A673 (cell line): ENCODE data around the gene ACSF3. TPM values are rescaled to one million over a fixed set of nuclear protein-coding genes. Genes with fewer than 3 reads are reported as not detected.

ENCODE experiments used
- BruUV-seq: library from RNA; stranded (reverse); fragments of 400-500 nt; replicated peaks from 2 replicates; lab custom pipeline; 2021; lab: Mats Ljungman, UMichigan
- CTCF ChIA-PET: fragments of 300-600 bp; sonication (Branson Sonifier 250); formaldehyde crosslinking; loops from one replicate; lab custom pipeline; 2022; ENCODE audit warnings: antibody characterized with exemption; lab: Charles Lee
- POLR2A ChIA-PET: fragments of 300-600 bp; sonication (Branson Sonifier 250); formaldehyde crosslinking; loops from one replicate; lab custom pipeline; 2022; ENCODE audit warnings: antibody characterized with exemption; ENCODE audit not compliant: low non-redundant PET; lab: Charles Lee
- DNase-seq: peaks from one replicate; pipeline ENCODE4 v3.0.0-alpha.2; 2015; ENCODE audit warnings: low spot score
- H3K27ac ChIP-seq: fragments of 200-600 bp; sonication (generic); 2 replicates; pipeline ENCODE4 v1.5.1; 2016; ENCODE audit warnings: mixed run types, low read depth, mild to moderate bottlenecking, mixed read lengths, antibody characterized with exemption, low read length; ENCODE audit not compliant: poor library complexity, severe bottlenecking
- H3K27me3 ChIP-seq: fragments of 200-600 bp; sonication (generic); replicated peaks from 2 replicates; pipeline ENCODE4 v1.6.1; 2017; ENCODE audit warnings: mixed run types, low read depth, mild to moderate bottlenecking, mixed read lengths, antibody characterized with exemption, low read length; ENCODE audit not compliant: insufficient read depth, poor library complexity
- H3K36me3 ChIP-seq: fragments of 200-600 bp; sonication (generic); 2 replicates; pipeline ENCODE4 v1.6.1; 2016; ENCODE audit warnings: mixed run types, mild to moderate bottlenecking, mixed read lengths, antibody characterized with exemption, low read length; ENCODE audit not compliant: insufficient read depth, poor library complexity, severe bottlenecking
- H3K4me1 ChIP-seq: fragments of 200-600 bp; sonication (generic); 2 replicates; pipeline ENCODE4 v1.6.1; 2017; ENCODE audit warnings: mixed run types, mild to moderate bottlenecking, mixed read lengths, antibody characterized with exemption, low read length; ENCODE audit not compliant: insufficient read depth, poor library complexity, severe bottlenecking
- H3K4me3 ChIP-seq: fragments of 200-600 bp; sonication (generic); 2 replicates; pipeline ENCODE4 v1.5.1; 2016; ENCODE audit warnings: low read depth, mixed run types, mild to moderate bottlenecking, mixed read lengths, low read length; ENCODE audit not compliant: poor library complexity, severe bottlenecking
- H3K9me3 ChIP-seq: fragments of 200-600 bp; sonication (generic); 2 replicates; pipeline ENCODE4 v1.6.1; 2016; ENCODE audit warnings: mixed run types, low read depth, mild to moderate bottlenecking, mixed read lengths, antibody characterized with exemption, low read length; ENCODE audit not compliant: poor library complexity, severe bottlenecking
- CTCF ChIP-seq: fragments of 300-800, 200-600 bp; sonication (generic); conservative IDR thresholded peaks from 2 replicates; pipeline ENCODE4 v1.5.1; 2017; ENCODE audit warnings: low read depth, mild to moderate bottlenecking, antibody characterized with exemption, low read length, moderate library complexity, mixed read lengths
- EZH2 ChIP-seq: fragments of 200-600 bp; sonication (generic); IDR thresholded peaks from 2 replicates; pipeline ENCODE4 v1.6.1; 2017; ENCODE audit warnings: borderline replicate concordance, low read depth, mild to moderate bottlenecking, mixed read lengths, antibody characterized with exemption, low read length; ENCODE audit not compliant: poor library complexity, severe bottlenecking
- intact Hi-C: fragments of 100-400 bp; cut with micrococcal nuclease; formaldehyde crosslinking; loops from one replicate; pipeline ENCODE4 v1.10.0; 2022; ENCODE audit not compliant: unreplicated experiment
- total RNA-seq: library from RNA; stranded (reverse); gene quantifications from 2 replicates; pipeline ENCODE4 v1.2.3, GENCODE V29; 2021

Gene ACSF3
- total RNA-seq, 1 experiment from 2014 or later, result 27.7 TPM

GRCh38 chr16:89094252-89094879 is 714 bp downstream of the ACSF3 start:
- Histone ChIP-seq H3K4me3 (peak overlapping the region; percentile 61), H3K27ac (peak overlapping the region; percentile 68), H3K27me3 (peaks cover 21% of the 10 kb centered on the region), H3K9me3 (no peaks in the 10 kb centered on the region), H3K4me1 (peaks cover 10% of the 10 kb centered on the region), H3K36me3 (no peaks in the 10 kb centered on the region)
- no peak for DNase-seq
- intact Hi-C loops, result no loop called here
- no peak for TF ChIP-seq CTCF
- no peak for TF ChIP-seq EZH2
- CTCF ChIA-PET, result interaction anchor here (0.6 kb wide), 2 partner anchors 117 to 180 kb away, joined by 3 to 4 read pairs; no protein-coding TSS in a partner anchor
- BruUV-seq, result no TSS peak
- POLR2A ChIA-PET, result no interaction called here

- TF ChIP-seq CTCF, result no peak
- no peak for TF ChIP-seq EZH2
- Histone ChIP-seq H3K9me3 (no peaks in the 10 kb centered on the region), H3K27me3 (peaks cover 16% of the 10 kb centered on the region), H3K4me3 (peak overlapping the region; percentile 61), H3K27ac (no peak overlapping the region), H3K4me1 (peaks cover 10% of the 10 kb centered on the region), H3K36me3 (no peaks in the 10 kb centered on the region)
- DNase-seq, result no peak
- POLR2A ChIA-PET, result no interaction called here
- TSS peak; percentile 45 for BruUV-seq
- intact Hi-C loops, result no loop called here
- CTCF ChIA-PET, result interaction anchor here (0.6 kb wide), 1 partner anchor 118 kb away, joined by 4 read pairs; no protein-coding TSS in a partner anchor
Measured at GRCh38 chr16:89094880-89095258, 1.2 kb downstream of the ACSF3 start.

GRCh38 chr16:89095491-89095951 is 1.9 kb downstream of the ACSF3 start:
- ChIA-PET POLR2A (no interaction called here), CTCF (no interaction called here)
- Histone ChIP-seq H3K27me3 (peaks cover 9% of the 10 kb centered on the region), H3K4me3 (no peak overlapping the region), H3K4me1 (peaks cover 10% of the 10 kb centered on the region), H3K27ac (no peak overlapping the region), H3K9me3 (no peaks in the 10 kb centered on the region), H3K36me3 (no peaks in the 10 kb centered on the region)
- no TSS peak for BruUV-seq
- TF ChIP-seq CTCF (no peak), EZH2 (no peak)
- intact Hi-C loops, result no loop called here
- no peak for DNase-seq
